ENCODE data around the gene CDC20. TPM values are rescaled to one million over a fixed set of nuclear protein-coding genes. Genes with fewer than 3 reads are reported as not detected.

The CDC20 gene
- total RNA-seq, 4 donors from 2014 or later = 1.2 to 6.5 (median 2.2) TPM

DNA sequence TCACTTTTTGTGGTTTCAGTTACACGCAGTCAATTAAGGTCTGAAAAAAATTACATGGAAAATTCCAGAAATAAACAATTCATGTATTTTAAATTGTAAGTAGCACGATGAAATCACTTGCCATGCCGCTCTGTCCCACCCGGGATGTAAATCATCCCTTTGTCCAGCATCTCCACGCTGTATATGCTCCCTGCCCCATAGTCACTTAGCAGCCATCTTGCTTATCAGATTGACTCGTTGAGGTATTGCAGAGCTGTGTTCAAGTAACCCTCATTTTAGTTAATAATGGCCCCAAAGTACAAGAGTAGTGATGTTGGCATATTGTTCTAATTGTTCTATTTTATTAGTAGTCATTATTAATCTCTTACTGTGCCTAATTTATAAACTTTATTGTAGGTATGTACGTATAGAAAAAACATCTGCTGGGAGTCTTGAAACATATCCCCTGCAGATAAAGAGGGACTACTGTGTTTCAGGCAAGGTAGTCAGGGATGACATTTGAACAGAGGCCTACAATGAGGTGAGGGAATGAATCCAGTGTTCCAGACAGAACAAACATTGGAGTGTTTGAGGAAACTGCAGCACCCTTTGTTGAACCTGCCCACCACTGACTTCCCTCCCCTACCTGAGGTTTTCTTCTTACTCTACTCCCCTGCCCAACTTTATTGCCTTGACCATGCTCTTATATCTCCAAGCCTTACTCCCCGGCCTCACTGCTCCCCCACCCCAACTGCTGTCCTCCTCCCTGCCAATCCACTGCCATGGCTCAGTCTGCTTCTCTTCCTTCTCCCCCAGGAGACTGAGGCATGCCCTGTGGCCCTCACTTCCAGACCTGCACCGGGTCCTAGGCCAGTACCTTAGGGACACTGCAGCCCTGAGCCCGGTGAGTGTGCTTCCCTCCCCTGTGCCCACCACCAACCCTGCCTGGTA, 7.1 kb upstream of the CDC20 start:
- TF ChIP-seq, protein P1, sequence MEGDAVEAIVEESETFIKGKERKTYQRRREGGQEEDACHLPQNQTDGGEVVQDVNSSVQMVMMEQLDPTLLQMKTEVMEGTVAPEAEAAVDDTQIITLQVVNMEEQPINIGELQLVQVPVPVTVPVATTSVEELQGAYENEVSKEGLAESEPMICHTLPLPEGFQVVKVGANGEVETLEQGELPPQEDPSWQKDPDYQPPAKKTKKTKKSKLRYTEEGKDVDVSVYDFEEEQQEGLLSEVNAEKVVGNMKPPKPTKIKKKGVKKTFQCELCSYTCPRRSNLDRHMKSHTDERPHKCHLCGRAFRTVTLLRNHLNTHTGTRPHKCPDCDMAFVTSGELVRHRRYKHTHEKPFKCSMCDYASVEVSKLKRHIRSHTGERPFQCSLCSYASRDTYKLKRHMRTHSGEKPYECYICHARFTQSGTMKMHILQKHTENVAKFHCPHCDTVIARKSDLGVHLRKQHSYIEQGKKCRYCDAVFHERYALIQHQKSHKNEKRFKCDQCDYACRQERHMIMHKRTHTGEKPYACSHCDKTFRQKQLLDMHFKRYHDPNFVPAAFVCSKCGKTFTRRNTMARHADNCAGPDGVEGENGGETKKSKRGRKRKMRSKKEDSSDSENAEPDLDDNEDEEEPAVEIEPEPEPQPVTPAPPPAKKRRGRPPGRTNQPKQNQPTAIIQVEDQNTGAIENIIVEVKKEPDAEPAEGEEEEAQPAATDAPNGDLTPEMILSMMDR (IDR thresholded peaks at IDR 0.05; ENCODE audit: low read depth) = no peak

DNA sequence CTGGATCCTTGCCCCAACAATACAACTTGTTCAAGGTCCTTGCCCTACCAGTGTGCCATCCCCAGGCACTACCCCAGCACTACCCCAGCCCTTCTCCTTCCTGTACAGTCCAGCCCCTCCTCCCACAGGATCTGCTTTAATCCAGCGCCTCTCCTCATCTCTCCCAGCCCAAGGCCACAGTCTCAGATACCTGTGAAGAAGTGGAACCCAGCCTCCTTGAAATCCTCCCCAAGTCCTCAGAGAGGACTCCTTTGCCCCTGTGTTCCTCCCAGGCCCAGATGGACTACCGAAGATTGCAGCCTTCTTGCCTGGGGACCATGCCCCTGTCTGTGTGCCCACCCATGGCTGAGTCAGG, 6.5 kb upstream of the CDC20 start:
- TF ChIP-seq, protein P1 (IDR thresholded peaks at IDR 0.05; ENCODE audit: low read depth) = no peak

DNA sequence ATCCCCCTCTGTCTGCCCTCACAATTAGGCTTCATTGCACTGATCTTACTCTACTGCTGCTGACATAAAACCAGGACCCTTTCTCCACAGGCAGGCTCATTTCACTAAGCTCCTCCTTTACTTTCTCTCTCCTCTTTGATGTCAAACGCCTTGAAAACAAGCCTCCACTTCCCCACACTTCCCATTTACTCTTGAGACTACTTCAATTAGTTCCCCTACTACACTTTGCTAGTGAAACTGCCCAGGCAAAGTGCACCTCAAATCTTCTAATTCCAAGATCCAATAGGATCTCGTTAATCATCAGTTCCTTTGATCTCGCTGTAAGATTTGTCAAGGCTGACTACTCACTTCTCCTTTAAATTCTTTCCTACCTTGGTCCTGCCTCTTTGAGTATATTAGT, 5.9 kb upstream of the CDC20 start:
- TF ChIP-seq, protein P1 (IDR thresholded peaks at IDR 0.05; ENCODE audit: low read depth) = no peak

DNA sequence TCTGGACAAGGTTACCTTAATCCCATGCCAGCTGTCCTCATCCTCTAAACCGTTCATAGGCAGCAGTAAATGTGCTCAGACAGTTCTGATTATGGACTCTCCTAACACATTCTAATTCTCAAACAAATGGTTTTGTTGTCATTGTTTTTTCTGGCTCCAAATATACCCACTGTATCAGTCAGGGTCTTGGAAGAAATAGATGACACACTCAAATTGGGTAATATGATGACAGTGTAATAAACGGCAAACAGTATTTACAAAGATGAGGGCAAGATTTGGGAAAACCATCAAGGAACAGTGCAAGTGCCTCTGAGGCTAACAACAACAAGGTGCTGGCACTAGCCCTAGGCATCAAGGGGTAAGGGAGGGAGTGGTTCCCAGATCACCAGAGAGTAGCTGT, 4.3 kb upstream of the CDC20 start:
- TF ChIP-seq, protein P1 (IDR thresholded peaks at IDR 0.05; ENCODE audit: low read depth) = no peak

DNA sequence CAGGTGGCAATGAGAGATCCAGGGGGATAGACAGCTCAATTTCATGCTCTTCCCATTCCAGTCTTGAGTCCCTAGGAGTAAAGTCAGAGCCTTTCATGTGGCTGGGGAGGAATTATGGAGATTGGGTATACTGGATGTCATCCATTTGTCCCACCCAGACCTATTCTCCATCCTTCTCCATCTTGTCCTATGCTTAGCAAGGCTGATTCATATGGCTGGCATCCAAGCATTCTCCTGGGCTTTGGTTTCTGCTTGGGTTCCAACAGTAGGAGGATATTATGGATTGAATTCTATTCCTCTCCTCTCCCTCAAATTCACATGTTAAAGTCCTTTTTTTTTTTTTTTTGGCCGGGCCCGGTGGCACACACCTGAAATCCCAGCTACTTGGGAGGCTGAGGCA, 3.8 kb upstream of the CDC20 start:
- TF ChIP-seq, protein P1 (IDR thresholded peaks at IDR 0.05; ENCODE audit: low read depth) = no peak

DNA sequence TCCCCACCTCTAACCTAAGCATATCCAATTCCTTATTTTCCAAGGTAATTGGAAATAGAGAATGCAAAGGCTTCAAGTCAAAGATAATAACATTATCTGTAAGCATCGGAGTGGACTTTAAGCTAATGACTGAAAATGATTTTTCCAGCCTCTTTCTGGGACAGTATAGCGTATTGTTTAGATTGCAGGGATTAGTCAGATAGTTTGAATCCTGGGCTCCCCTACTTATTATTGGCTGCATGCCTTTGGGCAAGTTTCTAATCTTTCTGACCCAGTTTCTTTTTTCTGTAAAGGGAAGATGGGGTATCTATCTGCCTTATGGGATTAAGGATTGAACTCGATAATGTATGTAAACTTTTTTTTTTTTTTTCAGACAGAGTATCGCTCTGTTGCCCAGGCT, 1.5 kb upstream of the CDC20 start:
- TF ChIP-seq, protein P1 (IDR thresholded peaks at IDR 0.05; ENCODE audit: low read depth) = no peak

DNA sequence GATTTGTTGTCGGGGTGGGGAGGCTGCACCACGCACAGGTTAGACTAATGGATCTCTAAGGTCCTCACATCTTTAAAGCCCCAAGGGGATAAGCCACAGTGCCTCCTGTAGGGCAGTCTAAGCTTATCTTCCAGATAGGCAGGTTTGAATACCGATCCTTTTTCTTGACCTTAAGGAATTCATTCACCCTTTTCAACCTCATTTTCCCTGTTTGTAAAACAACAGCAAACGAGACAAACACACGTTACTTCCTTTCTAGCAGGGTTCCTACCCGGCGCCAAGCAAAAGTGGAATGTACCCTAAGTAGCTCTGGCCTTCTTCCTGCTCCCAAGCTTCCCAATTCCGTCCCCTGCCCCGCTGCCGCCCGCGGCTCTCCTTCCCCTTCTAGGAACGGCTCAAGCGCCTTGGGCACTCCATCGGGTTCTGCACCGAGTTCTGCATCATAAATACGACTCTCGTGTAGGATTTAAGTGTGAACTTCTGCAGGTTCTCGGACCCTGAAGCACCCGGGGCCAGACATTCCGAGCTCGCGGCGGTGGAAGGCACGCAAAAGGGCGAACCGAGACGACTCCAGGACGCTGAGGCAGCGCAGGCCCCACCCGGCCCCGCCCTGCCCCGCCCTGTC, 548 bp upstream of the CDC20 start:
- TF ChIP-seq, protein P1 (IDR thresholded peaks at IDR 0.05; ENCODE audit: low read depth) = no peak

All from subcutaneous adipose tissue (tissue), 4 donors.